D721Med (cell line): ENCODE measurements around the gene PIAS4.
"Not testable (repeated sequence)": the region's sequence is repeated elsewhere in the genome, so short reads cannot be mapped to it uniquely, and the experiment has no call there.

Experiments
- DNase-seq: peaks from one replicate; pipeline ENCODE4 v3.0.0; 2011; ENCODE audit warnings: low spot score; ENCODE audit not compliant: insufficient read length
- FAIRE-seq: peaks from 2 replicates; lab custom pipeline; 2011; peaks lifted over from hg19 to GRCh38; lab: Jason Lieb, UNC
- TF ChIP-seq, protein P1 (sequence below): IDR thresholded peaks from 2 replicates; pipeline ENCODE4 v1.5.1; 2012; ENCODE audit warnings: mild to moderate bottlenecking, control low read depth; ENCODE audit not compliant: insufficient read depth; ENCODE audit errors: missing control alignments

The PIAS4 gene

DNA sequence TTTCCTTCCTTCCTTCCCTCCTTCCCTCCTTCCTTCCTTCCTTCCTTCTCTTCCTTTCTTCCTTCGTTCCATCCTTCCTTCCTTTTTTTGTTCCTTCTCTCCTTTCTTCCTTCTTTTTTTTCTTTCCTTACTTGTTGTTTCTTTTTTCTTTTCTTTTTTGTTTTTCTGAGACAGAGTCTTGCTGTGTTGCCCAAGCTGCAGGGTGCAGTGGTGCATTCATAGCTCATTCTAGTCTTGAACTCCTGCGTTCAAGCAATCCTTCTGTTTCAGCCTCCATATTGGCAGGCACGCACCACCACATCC lies 16.8 kb upstream of the PIAS4 start:
- no peak for DNase-seq
- TF ChIP-seq, protein P1, sequence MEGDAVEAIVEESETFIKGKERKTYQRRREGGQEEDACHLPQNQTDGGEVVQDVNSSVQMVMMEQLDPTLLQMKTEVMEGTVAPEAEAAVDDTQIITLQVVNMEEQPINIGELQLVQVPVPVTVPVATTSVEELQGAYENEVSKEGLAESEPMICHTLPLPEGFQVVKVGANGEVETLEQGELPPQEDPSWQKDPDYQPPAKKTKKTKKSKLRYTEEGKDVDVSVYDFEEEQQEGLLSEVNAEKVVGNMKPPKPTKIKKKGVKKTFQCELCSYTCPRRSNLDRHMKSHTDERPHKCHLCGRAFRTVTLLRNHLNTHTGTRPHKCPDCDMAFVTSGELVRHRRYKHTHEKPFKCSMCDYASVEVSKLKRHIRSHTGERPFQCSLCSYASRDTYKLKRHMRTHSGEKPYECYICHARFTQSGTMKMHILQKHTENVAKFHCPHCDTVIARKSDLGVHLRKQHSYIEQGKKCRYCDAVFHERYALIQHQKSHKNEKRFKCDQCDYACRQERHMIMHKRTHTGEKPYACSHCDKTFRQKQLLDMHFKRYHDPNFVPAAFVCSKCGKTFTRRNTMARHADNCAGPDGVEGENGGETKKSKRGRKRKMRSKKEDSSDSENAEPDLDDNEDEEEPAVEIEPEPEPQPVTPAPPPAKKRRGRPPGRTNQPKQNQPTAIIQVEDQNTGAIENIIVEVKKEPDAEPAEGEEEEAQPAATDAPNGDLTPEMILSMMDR, result no peak
- FAIRE-seq, result no peak

DNA sequence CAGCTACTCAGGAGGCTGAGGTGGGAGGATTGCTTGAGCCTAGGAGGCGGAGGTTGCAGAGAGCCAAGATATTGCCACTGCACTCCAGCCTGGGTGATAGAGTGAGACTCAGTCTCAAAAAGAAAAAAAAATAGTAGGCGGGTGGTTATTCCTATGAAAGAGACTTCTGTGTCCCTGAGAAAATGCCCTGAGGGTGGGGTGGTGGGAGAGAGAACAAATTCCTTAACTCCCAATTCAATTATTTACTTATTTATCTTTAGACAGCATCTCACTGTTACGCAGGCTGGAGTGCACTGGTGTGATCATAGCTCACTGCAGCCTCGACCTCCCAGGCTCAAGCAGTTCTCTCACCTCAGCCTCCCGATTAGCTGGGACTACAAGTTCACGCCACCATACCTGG lies 11.9 kb upstream of the PIAS4 start:
- FAIRE-seq, result no peak
- TF ChIP-seq, protein P1, result no peak
- DNase-seq, result no peak

DNA sequence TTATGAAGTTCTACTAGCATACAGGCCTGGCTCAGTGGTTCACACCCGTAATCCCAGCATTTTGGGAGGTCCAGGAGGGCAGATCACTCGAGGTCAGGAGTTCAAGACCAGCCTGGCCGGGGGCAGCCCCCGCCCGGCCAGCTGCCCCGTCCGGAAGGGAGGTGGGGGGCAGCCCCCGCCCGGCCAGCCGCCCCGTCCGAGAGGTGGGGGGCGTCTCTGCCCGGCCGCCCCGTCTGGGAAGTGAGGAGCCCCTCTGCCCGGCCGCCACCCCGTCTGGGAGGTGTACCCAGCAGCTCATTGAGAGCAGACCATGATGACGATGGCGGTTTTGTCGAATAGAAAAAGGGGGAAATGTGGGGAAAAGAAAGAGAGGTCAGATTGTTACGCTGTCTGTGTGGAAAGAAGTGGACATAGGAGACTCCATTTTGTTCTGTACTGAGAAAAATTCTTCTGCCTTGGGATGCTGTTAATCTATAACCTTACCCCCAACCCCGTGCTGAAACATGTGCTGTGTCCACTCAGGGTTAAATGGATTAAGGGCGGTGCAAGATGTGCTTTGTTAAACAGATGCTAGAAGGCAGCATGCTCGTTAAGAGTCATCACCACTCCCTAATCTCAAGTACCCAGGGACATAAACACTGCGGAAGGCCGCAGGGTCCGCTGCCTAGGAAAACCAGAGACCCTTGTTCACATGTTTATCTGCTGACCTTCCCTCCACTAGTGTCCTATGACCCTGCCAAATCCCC lies 8.7 kb upstream of the PIAS4 start:
- DNase-seq, FAIRE-seq: not testable (repeated sequence)

DNA sequence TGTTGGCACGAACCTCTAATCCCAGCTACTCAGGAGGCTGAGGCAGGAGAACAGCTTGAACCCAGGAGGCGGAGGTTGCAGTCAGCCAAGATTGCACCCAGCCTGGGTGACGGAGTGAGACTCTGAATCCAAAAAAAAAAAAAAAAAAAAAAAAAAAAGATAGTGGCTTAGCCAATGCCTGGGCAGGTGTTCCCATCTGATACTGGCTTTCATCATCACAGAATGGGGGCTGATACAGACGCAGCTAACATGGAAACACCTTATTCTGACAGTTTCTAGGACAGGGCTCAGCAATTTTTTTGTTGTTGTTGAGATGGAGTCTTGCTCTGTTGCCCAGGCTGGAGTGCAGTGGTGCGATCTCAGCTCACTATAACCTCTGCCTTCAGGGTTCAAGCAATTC lies 6.7 kb upstream of the PIAS4 start:
- DNase-seq, result not testable (repeated sequence)

DNA sequence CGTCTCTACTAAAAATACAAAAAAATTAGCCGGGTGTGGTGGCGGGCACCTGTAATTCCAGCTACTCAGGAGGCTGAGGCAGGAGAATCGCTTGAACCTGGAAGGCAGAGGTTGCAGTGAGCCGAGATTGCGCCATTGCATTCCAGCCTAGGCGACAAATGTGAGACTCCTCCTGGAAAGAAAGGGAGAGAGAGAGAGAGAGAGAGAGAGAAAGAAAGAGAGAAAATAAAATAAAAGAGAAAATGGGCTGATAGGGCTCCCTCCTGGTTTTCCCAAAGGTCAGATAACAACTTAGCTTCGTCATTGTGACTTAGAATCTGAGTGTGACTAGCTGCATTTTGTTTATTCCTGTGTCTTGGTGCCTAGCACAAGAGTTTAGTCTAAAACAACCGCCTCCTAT lies 2.1 kb upstream of the PIAS4 start:
- not testable (repeated sequence) for FAIRE-seq, DNase-seq

More for the DNA sequence above, 6.7 kb upstream of the PIAS4 start:
- FAIRE-seq, result not testable (repeated sequence)

DNA sequence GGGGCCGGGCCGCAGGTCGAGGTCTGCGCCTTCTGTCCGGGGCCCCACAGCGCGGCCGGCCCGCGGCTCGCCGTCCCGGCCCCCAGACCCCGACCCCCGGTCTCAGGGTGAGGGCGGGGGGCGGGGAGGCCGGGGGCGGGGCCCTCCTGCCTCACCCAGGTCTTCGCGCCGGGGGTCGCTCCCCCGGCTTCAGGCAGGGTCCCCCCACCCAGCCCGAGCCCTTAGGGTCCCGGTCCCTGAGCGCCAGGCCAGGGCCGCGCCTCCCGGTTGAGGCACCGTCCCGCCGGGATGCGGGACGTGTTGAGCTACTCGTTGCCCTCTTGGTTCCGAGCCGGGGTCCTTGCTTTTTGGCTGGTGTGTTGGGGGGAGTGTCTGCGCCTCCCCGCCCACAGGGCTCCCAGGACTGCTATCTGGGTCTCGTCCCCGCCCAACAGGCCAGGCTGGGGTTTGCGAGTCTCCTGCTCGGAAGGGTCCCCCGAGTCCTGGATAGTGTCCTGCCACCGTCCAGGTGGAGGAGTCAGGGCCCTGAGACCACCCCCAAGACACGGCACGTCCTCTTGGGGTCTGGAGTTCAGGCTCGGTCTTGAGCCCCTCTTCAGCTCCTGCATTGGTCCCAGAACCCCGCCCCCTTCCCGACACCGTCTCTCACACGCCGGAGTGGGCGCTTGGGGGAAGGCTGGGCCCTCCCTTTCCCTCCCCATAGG lies 452 bp downstream of the PIAS4 start:
- TF ChIP-seq, protein P1, result no peak
- no peak for FAIRE-seq
- peak; percentile 10 for DNase-seq

DNA sequence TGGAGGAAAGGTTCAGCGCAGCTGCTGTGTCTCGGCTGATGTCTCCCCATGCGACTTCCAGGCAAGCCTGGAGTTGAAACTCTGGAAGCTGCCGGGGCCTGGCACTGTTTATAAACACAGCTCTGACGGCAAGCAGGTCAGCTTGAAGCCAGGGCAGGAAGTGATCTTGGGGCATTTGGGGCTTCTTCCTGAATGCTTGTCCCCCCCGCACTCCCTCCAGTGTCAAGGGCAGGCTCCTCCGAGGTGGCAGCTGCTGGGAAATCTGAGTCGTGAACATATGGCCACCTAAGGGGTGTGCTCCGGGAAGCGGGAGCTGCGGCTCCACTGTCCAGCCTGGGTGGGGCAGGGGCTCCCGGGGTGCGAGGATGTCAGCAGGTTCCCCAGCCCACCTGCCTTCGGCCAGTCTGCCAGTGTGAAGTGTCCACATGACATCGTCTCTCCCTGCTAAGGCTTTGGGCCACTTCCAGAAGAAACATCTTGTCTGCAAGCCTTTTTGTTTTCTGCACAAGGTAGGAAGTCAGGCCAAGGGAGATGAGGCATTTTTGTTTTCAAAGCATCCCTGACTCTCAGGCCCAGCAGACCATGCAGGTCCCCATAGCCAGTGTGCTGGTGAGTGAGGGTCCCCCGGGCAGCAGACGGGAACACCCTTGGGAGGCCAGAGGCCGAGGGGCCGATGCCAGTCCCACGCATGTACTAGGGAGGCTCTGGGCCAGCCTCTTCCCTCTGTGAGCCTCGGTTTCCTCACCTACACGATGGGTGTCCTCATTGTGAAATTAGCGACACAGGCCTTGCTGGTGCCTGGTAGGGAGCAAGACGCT lies 2.7 kb downstream of the PIAS4 start:
- FAIRE-seq, result no peak
- TF ChIP-seq, protein P1, result no peak
- peak; percentile 13 for DNase-seq

DNA sequence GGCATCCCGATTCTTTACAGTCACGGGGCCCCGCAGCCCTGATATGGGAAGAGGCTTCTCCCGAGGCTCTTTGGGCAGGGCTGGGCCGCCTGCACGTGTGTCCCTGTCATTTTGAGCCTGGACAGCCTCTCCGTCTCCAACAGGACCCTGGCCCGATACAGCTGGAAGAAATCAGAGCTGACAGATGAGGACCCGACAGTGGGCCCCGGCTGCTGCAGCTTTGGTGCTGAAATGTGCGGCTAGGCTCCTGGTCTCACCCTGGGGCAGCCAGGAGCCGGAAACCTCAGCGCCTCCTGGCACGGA lies 3.2 kb downstream of the PIAS4 start:
- TF ChIP-seq, protein P1, result no peak
- DNase-seq (no peak), FAIRE-seq (no peak)

DNA sequence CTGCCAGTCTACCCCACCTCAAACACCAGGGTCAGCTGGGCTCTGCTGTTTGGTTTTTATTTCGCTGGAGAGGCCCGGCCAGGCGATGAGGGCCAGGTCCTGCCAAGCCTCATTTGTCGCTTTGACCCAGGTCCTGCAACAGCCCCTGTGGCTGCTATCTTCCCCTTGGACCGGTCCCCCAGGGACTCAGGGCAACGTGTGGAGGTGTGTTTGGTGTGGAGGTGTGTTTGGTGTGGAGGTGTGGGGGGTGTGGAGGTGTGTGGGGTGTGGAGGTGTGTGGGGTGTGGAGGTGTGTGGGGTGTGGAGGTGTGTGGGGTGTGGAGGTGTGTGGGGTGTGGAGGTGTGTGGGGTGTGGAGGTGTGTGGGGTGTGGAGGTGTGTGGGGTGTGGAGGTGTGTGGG lies 3.9 kb downstream of the PIAS4 start:
- not testable (repeated sequence) for DNase-seq, FAIRE-seq
